ENCODE results near the gene RAB29.
A peak's percentile ranks its signal among the peaks of the same experiment; 100 is the strongest.

RAB29 gene

GRCh38 chr1:205794011-205794730, 18.9 kb upstream of the RAB29 start:
- no peak for DNase-seq

GRCh38 chr1:205792961-205793673, 17.8 kb upstream of the RAB29 start:
- DNase-seq, result no peak

- DNase-seq, result no peak
Measured at GRCh38 chr1:205792481-205792881, 17.2 kb upstream of the RAB29 start.

- peak in 4 of 5 donors; percentile 37 to 53 (median 46) for DNase-seq
Measured at GRCh38 chr1:205791568-205792180, 16.4 kb upstream of the RAB29 start.

GRCh38 chr1:205787287-205787916, 12.1 kb upstream of the RAB29 start:
- no peak for DNase-seq

DNA sequence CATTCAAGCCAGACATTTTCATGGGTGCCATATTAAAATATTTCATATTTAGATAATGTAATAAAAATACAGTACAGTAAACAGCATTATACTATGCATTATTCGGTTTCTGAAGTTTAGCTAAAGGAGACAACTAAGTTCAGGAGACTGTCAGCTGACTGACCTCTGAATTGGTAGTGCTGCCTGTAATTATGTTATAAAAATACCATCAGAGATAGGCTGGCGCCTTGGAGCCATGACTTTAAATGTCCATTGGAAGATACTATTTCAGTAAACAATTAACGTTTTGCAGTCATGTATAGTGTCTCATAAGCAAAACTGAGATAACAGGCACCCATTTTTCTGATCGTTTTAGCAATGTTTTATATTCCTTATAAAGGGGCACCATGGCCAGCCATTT, 11.3 kb upstream of the RAB29 start:
- no peak for DNase-seq

DNA sequence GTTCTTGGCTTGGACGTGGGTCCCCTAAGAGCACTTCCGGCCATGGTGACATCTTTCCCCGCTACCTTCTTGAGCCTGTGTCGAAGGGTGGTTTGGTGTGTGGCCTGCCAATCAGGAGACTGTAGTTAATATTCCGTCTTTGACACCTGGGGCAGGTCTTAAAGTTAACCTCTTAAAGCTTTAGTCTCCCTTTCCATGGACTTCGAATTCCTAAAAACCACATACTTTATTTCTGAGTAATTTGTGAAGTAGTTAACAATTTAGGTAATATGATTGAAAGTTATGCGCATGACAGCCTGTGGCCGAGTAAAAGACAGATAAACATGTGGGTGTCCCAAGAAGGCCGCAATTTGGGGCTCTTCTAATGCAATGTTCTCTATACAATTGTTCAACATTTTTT, 10.2 kb upstream of the RAB29 start:
- no peak for DNase-seq

DNA sequence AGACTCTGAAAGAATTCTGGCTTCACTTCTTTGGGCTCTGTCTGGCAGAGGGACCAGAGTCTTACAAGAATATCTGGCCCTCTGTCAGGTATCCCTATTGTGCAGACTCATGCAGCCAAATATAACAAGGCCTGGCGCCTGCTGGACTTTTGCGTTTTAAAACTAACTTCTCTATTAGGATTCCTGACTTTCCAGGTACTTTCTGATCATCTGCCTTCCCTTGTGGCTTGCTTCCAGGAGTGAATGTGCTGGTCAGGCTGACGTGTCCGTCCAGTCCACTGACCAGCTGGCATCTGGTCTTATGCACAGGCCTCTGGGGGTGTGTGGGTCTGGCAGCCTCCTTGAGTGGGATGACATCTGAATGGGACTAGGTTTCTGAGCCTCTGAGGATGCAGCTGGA, 8.6 kb upstream of the RAB29 start:
- no peak for DNase-seq

DNA sequence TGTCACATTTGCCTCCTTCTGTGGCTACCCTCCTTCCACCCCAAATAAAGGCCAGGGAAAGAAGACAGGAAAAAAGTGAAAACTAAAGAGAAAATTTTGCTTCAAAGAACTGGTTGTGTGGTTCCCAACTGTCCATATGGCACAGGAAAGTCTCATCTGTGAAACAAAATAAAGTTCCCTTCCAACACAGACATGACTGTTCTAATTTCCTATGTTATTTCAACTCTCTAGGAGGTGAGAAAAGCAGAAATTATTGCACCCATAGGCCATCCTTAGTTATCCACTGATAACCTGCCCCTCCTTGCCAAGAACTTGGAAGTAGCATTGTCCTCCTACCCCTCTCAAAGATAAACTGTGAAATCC, 8.1 kb upstream of the RAB29 start:
- no peak for DNase-seq

DNA sequence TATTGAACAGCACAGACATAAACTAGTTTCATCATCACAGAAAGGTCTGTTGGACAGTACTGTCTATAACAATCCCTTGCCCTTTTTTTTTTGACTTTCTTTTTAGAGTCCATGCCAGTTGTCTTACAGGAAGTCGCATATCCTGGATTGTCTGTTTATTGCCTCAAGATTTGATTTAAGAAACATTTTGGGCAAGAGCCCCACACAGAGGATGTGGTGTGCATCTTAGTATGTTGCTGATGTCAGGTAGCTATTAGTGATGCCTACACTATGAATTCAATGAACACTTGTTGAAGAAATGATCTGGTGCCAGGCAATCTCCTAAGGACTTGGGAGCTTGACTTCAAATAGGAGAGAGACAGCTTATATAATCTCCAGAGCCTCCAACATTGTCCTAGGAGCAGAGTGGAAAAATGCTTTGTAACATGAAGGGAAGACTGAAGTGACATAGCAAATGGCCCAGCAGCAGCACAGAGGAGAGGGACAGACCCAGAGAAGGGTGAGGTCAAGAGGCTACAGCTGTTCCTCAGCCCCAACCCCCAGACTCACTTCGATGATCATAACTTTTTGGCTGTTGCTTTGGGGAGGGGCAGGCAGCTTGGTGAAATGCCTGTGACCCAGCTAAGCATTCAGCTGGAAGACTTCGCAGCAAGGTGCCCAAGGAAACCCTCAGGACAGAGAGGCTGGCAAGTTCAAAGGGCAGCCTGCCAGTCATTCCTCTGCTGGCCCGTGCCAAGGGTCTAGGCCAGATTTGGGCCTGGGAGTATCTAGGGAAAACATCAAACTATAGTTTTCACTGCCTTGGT, 7.5 kb upstream of the RAB29 start:
- DNase-seq, result peak in 1 of 5 donors; percentile 73

- DNase-seq, result no peak
Measured at GRCh38 chr1:205780335-205780734, 5.1 kb upstream of the RAB29 start.

GRCh38 chr1:205777994-205778393, 2.7 kb upstream of the RAB29 start:
- no peak for DNase-seq

- DNase-seq, result no peak
Measured at GRCh38 chr1:205775717-205776056, 405 bp upstream of the RAB29 start.

- DNase-seq, result peak; percentile 25 to 41 (median 34)
Measured at GRCh38 chr1:205774198-205775014, 876 bp downstream of the RAB29 start.

DNA sequence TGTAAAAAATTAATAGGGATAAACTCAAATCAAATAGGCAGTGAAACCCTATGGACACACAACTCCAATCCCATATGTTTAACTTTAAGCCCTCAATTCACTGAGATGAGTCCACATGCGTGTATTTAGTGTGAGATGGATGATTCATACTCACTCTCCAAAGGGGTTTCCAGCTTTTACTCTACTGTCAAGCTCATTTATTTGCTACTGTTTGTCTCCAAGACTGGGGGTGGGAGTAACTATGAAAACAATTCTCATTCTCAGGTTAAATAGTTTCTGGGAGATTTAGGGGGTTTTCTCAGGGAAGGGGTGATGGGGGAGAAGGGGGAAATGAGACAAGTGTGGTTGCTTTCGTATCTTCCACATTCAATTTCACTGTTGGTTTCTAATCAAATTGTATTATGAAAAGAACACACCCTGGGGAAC, 2.7 kb downstream of the RAB29 start:
- peak in 1 of 5 donors; percentile 34 for DNase-seq

DNA sequence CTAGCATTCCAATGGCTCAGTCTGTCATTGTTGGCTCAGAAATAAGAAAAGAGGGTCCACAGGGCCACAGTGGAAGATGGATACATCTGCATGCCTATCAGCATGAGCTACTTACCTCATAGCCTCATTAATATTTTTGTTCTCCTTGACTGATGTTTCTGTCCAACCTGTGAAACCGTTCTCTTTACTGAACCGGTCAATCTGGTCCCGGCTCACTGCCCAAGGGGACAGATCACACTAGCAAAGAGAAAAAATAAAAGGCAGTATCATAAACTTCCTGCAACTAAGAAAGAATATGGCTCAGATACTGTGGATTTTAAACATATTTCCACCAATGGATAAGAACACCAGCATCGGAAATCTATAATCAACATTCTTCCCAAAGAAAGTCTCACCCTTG, 4.7 kb downstream of the RAB29 start:
- no peak for DNase-seq

DNA sequence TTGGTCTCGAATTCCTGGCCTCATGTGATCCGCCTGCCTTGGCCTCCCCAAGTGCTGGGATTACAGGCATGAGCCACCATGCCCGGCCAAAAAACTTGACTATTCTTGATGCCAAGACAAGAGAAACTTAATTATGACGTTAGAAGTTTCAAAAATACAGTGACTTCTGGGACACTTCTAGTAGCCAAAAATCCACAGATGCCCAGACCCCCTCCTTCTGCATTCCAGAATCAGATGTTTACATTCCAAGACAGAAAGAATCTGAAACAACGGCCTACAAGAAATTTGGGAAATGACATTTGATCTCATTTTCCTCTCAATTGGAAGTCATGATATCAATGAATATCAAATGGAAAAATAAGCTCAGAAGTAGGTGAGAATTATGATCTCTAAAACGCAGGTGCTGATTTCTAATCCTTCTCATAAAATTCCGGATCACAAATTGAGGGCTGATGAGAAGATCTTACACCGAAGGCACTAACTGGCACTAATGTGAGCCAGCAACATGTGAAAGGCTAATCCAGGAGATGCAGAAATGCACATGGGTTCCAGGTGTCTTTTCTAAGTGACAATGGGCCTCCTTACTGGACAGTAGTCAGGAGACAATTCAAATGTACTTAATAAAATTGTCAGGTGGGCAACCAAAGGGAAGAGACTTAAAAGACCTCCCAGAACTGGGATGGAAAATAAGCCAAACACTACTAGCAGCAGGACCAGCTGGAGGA, 5.5 kb downstream of the RAB29 start:
- DNase-seq, result no peak

- DNase-seq, result no peak
Measured at GRCh38 chr1:205767248-205767647, 8.0 kb downstream of the RAB29 start.

DNA sequence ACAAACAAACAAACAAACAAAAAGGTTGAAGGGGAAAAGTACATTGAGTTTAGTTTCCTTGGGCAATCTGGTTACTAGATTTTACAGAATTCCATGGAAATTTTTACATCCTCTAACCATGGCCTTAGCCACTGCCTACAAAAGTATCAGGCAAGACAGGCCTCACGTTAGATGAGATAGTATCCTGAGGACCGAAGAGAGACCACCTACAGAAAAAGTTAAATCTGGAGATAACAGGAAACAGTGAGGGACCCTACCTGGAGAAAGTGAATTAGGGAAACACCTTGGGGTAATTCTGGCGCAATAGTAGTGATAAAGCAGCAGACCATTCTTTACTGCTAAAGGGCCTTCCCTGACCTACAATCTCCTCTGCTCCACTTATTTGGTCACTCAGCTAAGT, 8.7 kb downstream of the RAB29 start:
- DNase-seq, result no peak

DNA sequence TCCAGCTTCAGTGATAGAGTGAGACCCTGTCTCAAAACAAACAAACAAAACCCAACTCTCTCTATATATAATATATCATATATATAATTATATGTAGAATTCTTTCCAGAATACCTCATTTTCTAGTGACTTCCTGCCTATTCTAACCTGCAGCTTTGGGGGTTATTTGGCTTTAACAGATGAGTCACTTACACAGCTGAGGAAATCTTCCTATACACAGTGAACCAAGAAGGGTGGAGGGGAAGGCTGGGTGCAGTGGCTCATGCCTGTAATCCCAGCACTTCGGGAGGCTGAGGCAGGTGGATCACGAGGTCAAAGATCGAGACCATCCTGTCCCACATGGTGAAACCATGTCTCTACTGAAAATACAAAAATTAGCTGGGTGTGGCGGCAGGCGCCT, 9.2 kb downstream of the RAB29 start:
- no peak for DNase-seq

DNA sequence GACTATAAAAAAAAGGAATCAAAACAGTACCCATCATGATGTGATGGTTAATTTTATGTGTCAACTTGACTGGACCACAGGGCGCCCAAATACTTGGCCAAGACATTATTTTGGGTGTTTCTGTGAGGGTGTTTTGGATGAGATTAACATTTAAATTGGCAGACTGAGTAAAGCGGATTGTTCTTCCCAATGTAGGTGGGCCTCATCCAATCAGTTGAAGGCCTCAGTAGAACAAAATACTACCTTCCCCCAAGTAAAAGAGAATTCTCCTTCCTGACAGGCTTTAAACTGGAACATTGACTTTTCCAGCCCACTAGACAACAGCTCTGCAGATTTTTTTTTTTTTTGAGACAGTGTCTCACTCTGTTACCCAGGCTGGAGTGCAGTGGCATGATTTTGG, 10.7 kb downstream of the RAB29 start:
- DNase-seq, result no peak

Data from T-helper 1 cell (primary cell).